Activated CD8-positive, alpha-beta memory T cell treated with anti-CD3 and anti-CD28 coated beads, Interleukin-2, amount 50 U/mL, for 48 hours (primary cell): ENCODE results near the gene ISLR.
"Not testable (repeated sequence)": the region's sequence is repeated elsewhere in the genome, so short reads cannot be mapped to it uniquely, and the experiment has no call there.

Experiments
- DNase-seq: peaks from one replicate; pipeline ENCODE4 v3.0.0-alpha.2; 2020

The ISLR gene

GRCh38 chr15:74137537-74137894, 36.0 kb upstream of the ISLR start:
- no peak for DNase-seq

DNA sequence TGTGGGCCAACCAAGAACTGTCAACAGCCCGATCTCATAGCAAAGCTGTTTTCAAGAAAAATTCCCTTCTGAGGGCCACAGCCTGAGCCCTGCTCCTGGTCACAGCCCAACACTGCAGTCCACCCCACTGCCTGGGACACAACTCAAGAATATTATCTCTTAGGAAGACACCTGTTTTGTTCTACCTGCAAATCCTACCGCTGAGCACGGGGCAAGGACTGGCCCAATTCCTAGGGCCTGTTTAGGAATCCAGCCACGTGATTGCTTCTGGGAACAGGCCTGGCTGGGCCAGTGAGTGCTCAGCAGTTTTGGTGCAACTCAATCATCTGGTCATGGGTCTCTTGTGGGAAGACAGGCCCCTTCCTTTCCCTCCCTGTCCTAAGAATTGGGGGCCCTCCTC, 34.9 kb upstream of the ISLR start:
- no peak for DNase-seq

DNA sequence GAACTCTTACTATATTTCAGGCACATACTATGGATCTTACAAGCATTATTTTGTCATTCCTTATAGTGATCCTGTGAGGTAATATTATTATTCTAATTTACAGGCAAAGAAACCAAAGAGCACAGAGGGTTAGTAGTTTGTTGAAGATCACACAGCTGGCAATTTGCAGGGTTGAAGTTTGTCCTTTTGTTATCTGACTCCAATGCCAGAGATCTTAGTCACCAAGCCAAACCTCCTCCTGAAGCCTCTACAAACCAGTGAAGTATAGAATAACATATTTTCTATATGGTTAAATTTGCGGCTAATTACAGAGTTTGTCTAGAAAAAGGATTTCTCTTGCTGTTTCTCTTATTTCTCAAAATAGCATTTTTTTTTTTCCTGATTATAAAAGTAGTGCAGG, 31.9 kb upstream of the ISLR start:
- DNase-seq: no peak

DNA sequence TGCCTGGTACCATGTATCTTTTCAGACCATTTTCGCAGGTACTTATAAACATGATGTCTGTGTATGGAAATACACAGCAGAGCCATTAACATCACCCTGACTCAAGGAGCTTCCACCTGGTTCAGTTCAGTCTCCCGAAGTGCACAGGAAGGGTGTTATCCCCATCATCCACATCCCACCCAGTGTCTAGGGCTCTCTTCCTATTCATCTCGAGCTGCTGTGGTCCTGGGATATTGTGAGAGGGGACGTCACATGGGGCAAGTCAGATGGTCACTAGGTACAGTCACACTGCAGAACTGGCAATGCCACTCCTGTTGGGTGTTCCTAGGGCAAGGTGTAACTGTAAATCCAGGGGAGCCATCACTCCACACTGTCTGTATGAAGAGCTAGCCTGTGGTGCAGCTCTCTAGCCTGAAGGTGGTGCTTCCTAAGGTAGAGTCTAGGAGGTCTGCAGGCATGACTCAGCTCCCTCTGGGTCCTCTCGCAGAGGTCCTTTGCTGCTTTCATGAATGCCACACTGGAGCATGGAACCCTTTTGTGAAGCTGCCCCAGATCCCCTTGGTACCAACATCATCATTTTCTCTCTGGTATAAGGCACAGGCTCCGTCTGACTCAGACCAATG, 29.2 kb upstream of the ISLR start:
- DNase-seq: no peak

DNA sequence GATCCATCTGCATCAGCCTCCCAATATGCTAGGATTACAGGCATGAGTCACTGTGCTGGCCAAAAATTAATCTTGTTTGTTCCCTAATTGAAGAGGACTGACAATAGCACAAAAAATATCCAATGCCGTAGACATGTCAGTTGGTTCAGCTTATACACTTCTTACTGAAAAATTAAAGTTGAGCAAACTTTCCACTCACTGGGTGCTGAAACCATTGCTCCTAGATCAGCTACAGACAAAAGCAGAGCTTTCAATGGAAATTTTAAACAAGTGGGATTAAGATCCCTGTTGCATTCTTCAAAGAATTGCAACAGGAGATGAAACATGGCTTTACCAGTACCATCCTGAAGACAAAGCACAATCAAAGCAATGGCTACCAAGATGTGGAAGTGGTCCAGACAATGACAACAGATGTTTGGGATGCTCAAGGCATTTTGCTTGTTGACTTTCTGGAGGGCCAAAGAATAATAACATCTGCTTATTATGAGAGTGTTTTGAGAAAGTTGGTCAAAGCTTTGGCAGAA, 27.2 kb upstream of the ISLR start:
- no peak for DNase-seq

GRCh38 chr15:74147051-74147450, 26.5 kb upstream of the ISLR start:
- DNase-seq: no peak

DNA sequence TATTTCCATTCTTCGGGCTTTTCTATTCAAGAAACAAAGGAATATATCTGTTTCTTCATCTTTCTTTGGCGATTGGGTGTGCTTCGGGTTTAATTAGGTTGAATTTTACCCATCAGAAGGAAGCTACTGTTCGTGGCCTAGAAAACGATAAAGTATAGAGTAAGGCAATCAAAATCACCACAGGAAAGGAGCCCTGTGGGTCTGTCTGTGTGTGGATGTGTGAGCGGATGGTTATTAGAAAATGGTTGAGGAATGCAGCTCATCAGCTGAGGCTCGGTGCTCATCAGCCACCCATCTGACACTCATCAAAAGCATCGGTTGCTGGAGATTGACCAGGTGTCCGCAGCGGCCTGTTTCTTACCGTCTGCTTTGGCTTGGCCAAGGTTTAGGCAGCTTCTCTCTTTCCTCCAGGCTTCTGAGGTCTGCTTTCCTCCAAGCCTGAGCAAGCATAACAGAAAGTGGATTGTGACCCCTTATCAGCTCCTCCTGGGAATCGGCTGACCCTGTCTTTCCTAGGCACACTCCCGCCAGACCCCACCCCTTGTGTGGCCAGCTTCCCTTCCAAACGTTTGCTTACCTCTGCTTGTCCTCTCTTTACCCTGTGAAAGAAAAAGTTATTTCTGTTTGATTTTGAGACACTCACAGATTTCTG, 17.6 kb upstream of the ISLR start:
- DNase-seq: no peak

DNA sequence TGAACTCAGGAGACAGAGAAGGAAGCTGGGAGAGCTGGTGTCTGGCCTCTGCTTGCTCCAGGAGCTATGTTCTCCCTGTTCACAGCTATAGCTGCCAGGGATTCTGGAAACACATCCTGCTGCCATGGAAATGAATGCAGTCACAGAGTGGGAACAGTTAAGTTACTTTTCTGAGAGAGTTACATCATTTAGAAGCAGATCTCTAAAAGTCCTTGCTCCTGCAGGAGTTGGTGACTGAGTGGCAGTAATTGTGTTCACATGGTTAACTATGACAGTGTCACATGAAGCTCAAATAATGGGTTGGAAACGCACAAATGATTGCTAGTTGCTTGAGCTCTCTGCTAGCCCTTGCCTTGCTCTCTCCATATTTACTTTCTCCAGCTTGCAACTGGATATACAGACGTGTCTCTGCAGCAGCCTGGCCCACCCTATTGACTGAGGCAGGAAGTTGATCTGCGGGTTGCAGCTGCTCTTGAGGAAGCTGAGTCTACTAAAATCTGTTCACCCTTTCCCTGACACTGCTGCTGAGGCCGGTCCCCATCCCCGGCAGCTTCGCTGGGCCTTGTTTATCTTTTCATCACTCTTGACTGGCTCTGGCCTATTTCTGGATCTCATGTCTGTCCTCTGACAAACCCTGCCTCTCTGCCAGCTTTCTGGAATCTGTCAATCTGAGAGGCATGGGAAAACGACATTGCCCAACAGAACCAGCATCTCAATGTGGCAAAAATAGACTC, 16.7 kb upstream of the ISLR start:
- DNase-seq: no peak

DNA sequence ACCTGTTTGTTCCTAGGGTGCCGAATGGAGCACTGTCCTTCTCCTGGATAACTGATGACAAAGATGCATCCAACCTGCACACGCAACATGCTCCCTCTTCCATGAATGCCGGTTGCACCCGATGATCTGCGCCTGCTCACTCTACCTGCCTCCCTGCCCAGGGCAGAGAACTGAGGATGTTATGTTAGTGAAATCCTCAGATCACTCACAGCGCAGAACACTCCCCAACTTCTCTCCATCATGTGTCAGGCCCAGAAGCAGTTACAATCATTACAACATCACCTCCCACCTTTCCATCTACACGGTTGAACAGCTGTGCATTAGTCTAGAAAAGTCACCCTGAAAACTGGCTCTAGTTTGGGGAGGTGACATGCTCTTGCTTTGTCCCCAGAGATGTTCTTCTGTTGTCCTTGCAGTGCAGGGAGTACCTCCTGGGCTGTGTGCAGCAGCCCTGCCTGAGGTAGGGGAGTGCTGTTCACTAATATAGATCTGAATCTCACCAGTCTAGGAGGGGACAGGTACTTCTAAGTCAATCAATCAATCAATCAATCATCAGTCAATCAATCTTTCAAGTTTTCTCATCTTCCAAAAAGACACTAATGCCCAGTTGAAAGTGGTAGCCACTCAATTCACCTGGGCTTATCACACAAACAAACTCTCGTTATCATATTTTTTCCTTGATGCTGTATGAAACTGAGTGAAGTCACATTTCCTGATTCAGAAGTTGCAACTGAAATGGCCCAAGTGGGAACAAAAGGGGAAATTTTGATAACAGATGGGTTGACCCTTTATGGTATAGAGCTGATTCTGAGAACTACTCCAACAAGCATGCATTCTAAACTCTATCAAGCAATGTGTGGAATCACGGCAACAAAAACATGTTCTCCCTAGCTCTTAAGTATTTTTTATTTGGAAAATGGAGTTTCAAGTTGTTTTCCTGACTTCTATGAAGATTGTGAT, 15.4 kb upstream of the ISLR start:
- DNase-seq: no peak

DNA sequence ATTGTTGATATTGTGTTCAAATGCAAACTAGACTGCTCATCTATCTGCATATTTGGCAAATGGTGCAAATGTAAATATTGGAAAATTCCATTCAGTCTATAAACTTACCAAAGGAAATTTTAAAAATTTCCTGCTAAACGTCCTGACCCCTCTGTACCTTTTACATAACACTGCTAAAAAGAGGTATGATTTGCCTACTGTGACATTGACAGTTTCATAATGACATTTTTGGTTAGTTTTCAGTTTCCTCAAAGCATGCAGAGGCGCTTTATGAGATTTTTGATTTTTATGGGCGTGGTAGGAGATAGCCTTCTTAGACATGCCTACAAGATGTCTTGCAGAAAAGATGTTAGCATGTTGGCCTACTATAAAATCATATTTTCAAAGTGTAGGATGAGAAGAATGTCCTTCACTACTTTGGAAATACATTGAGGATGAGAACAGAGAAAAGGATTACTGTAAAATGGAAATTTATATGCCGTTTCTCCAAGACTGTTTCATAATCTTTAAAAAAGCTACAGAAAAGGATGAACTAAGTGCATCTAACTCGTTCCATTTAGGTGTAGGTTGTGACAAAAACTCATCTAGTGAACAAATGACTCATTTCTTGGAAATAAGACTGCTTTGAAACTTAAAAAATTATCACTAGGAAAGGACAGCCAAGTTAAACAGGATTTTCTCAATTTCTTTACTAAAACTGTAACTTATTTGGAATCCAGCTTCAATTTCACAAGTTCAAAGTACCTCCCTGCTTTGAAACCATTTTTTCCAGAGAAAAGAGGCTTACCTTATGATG, 14.5 kb upstream of the ISLR start:
- no peak for DNase-seq

- no peak for DNase-seq
These were observed 13.7 kb upstream of the ISLR start for GRCh38 chr15:74159773-74160172.

- not testable (repeated sequence) for DNase-seq
These were observed 13.1 kb upstream of the ISLR start for GRCh38 chr15:74160390-74160789.

DNA sequence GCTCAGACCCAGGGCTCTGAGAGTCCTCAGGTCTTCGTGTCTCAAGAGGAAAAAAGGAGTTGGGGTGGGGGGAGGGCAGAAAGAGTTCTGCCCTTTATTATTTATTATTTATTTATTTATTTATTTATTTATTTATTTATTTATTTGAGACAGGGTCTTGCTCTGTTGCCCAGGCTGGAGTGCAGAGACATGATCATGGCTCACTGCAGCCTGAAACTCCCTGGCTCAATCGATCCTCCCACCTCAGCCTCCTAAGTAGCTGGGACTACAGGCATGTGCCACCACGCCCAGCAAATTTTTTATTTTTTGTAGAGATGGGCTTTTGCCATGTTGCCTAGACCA, 11.3 kb upstream of the ISLR start:
- not testable (repeated sequence) for DNase-seq

DNA sequence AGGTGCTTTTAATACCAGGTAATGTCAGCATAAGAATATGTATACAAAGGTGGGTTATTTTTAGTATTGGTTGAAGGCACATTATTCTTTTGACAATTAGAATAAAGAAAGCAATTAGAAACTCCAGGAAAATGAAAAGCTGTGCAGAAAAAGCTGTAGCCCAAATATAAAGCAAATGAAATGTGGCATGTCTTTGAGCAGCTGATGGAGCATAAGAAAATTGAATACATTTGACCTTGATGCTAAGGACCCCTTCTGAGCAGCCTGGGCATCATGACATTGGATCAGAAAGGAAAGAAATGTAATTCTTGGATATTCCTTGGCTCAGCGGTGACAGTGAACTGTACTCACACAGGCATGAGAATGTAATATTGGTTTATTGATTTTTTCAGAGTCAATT, 8.0 kb upstream of the ISLR start:
- DNase-seq: no peak

DNA sequence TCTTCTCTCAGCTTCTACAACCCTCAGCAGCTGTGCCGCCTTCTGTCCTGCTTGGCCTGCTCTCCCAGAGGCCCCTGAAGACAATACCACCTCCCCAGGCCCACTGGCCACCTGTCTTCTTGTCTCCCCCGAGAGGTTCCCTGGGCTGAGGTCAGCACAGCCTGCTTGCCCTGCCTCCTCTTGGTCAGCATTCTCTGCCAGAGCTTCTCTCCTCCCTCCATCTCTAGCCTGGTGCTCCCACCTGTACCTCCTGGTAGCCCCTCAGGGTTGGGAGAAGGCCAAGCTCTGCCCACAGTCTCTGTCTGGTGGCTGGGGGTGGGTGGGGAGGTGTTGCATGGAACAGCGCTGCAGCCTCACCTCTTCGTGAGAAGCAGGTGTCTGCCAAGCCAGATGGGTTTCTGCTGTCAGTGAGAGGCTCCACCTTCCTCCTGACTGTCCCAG, 5.6 kb upstream of the ISLR start:
- DNase-seq: no peak

DNA sequence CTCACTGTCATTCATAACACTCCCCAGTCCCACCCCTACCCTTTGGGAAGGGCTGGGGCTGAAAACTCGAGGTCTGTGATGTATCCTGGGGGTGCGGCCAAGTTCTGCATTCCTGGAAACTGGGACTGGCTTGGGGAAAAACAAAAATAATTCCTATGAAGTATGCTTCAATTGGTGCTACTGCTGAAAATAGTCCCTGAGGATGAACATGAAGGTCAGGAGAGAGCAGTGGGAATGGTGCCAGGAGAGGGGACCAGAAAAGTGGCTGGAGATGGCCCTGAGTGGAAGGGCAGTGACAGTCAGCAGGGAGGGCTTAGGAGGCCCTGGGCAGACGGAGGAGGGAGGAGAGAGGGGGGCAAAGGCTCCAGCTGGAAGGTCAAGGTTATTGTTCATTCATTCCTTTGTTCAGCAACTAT, 4.8 kb upstream of the ISLR start:
- DNase-seq: no peak

- no peak for DNase-seq
These were observed 3.3 kb upstream of the ISLR start for GRCh38 chr15:74170071-74170844.

DNA sequence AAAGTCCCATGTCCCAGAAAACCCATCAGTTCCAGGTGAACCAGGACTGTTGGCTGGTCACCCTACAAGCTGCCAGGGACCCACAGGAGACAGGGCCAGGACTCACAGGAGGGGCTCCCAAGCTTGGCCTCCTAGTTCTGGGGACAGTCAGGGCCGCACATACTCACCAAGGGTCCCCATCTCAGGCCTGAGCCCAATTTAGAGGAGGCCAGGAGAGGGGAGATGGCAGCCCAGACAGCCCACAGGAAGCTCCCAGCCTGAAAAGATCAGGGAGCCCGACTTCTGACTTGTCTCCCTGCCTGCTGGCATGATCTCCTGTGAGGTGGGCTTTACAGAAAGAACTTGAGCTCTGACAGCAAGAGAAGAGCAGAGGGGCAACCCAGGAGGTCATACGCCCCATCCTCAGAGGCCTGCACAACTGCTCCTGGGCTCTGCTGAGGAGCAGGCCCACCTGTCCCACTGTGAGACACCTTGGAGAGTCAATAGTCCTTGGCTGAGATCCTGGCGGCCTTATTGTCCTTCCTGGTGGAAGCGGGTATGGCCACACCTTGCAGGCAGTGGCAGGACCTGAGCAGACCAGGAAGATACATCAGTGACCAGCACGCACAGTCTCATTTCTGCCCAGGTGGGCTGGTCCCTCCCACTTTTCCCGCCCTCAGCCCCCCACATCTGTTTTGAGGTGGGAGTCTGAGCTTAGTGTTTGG, 2.5 kb upstream of the ISLR start:
- DNase-seq: no peak

GRCh38 chr15:74171965-74172541, 1.5 kb upstream of the ISLR start:
- DNase-seq: no peak

GRCh38 chr15:74172701-74173379, 670 bp upstream of the ISLR start:
- no peak for DNase-seq
